Panc1 (cell line): Measurements from ENCODE around the gene C19orf12. TPM values are rescaled to one million over a fixed set of nuclear protein-coding genes. Genes with fewer than 3 reads are reported as not detected.
A peak's percentile ranks its signal among the peaks of the same experiment; 100 is the strongest.

Source experiments
- ATAC-seq: fragments of 200-7000 bp; cut with Tn5 transposase; 2 replicates; pipeline ENCODE4 v1.9.1; 2020; ENCODE audit warnings: mild to moderate bottlenecking, moderate library complexity
- BruUV-seq: library from RNA; stranded (reverse); fragments of 400-500 nt; replicated peaks from 2 replicates; lab custom pipeline; 2021; lab: Mats Ljungman, UMichigan
- CTCF ChIA-PET: fragments of 300-600 bp; sonication (Branson Sonifier 250); formaldehyde crosslinking; loops from one replicate; lab custom pipeline; 2022; ENCODE audit warnings: antibody characterized with exemption; lab: Charles Lee
- POLR2A ChIA-PET: fragments of 300-600 bp; sonication (Branson Sonifier 250); formaldehyde crosslinking; loops from one replicate; lab custom pipeline; 2022; ENCODE audit warnings: antibody characterized with exemption; lab: Charles Lee
- DNase-seq: peaks from one replicate; pipeline ENCODE4 v3.0.0-alpha.2; 2010; ENCODE audit warnings: low read depth, low spot score
- H3K27ac ChIP-seq: 2 replicates; pipeline ENCODE4 v1.5.1; 2011; ENCODE audit warnings: mild to moderate bottlenecking, low read length, inconsistent platforms
- H3K27me3 ChIP-seq: fragments of 200-500 bp; sonication (Bioruptor generic); 2 replicates; pipeline ENCODE4 v1.6.0; 2014; ENCODE audit warnings: low read length, inconsistent platforms; ENCODE audit not compliant: control insufficient read depth, insufficient read depth
- H3K36me3 ChIP-seq: fragments of 200-500 bp; sonication (Bioruptor generic); 2 replicates; pipeline ENCODE4 v1.5.1; 2014; ENCODE audit warnings: inconsistent platforms, mild to moderate bottlenecking, low read length, moderate library complexity; ENCODE audit not compliant: control insufficient read depth, insufficient read depth
- H3K4me1 ChIP-seq: 2 replicates; pipeline ENCODE4 v1.5.1; 2011; ENCODE audit warnings: inconsistent platforms, mild to moderate bottlenecking, low read length, moderate library complexity; ENCODE audit not compliant: control insufficient read depth, insufficient read depth
- H3K4me3 ChIP-seq, 2 experiments: 2 replicates each; pipeline ENCODE4 v1.5.1; 2011 to 2012; ENCODE audit warnings: low read depth in 2 of 2, low read length in 2 of 2, mild to moderate bottlenecking in 2 of 2, inconsistent platforms in 1 of 2, moderate library complexity in 1 of 2
- H3K9me3 ChIP-seq: fragments of 200-500 bp; sonication (Bioruptor generic); 2 replicates; pipeline ENCODE4 v1.5.1; 2014; ENCODE audit warnings: low read depth, mild to moderate bottlenecking, inconsistent platforms, low read length, moderate library complexity; ENCODE audit not compliant: control insufficient read depth, insufficient read depth
- CTCF ChIP-seq: fragments of 450-650 bp; IDR thresholded peaks from 2 replicates; pipeline ENCODE4 v1.5.1; 2017; ENCODE audit warnings: mild to moderate bottlenecking
- POLR2AphosphoS5 ChIP-seq: IDR thresholded peaks from 2 replicates; pipeline ENCODE4 v1.6.1; 2012; ENCODE audit warnings: mild to moderate bottlenecking, low read depth, low read length, moderate library complexity
- SIN3A ChIP-seq: IDR thresholded peaks from 2 replicates; pipeline ENCODE4 v1.6.1; 2012; ENCODE audit warnings: low read depth, mild to moderate bottlenecking, low read length, moderate library complexity, borderline replicate concordance; ENCODE audit not compliant: insufficient read depth
- TCF7L2 ChIP-seq: IDR thresholded peaks from 2 replicates; pipeline ENCODE4 v1.6.1; 2011; ENCODE audit warnings: mild to moderate bottlenecking, low read depth, low read length, inconsistent platforms
- in situ Hi-C: cut with HindIII; loops from 2 replicates; pipeline ENCODE4 v1.10.0; 2016; ENCODE audit warnings: low sequenced_read_pairs, low pct_unique_long_range_greater_than_20kb
- intact Hi-C: fragments of 100-400 bp; cut with micrococcal nuclease; formaldehyde crosslinking; loops from one replicate; pipeline ENCODE4 v1.10.0; 2022; ENCODE audit not compliant: unreplicated experiment
- total RNA-seq: library from RNA; stranded (reverse); gene quantifications from one replicate; pipeline ENCODE4 v1.2.1, GENCODE V29; 2021; ENCODE audit not compliant: unreplicated experiment
- TF ChIP-seq, protein P1 (sequence below), 2 experiments: IDR thresholded peaks; 2 replicates each; pipeline ENCODE4 v1.6.1; 2011 to 2012; ENCODE audit warnings: low read depth in 2 of 2, control low read depth in 1 of 2, low read length in 1 of 2, mild to moderate bottlenecking in 1 of 2, moderate library complexity in 1 of 2; ENCODE audit not compliant: insufficient read depth in 1 of 2

Gene C19orf12
- total RNA-seq, 1 experiment from 2014 or later: 43.4 TPM

- no peak for DNase-seq
- H3K9me3 ChIP-seq: no peaks in the 10 kb centered on the region
- ATAC-seq: peak; percentile 26; the same call in 1 of the 2 replicates
- H3K4me3 ChIP-seq: no peak overlapping the region
- BruUV-seq: no TSS peak
- no peak overlapping the region for H3K27ac ChIP-seq
- H3K36me3 ChIP-seq: no peaks in the 10 kb centered on the region
- TF ChIP-seq, protein P1, sequence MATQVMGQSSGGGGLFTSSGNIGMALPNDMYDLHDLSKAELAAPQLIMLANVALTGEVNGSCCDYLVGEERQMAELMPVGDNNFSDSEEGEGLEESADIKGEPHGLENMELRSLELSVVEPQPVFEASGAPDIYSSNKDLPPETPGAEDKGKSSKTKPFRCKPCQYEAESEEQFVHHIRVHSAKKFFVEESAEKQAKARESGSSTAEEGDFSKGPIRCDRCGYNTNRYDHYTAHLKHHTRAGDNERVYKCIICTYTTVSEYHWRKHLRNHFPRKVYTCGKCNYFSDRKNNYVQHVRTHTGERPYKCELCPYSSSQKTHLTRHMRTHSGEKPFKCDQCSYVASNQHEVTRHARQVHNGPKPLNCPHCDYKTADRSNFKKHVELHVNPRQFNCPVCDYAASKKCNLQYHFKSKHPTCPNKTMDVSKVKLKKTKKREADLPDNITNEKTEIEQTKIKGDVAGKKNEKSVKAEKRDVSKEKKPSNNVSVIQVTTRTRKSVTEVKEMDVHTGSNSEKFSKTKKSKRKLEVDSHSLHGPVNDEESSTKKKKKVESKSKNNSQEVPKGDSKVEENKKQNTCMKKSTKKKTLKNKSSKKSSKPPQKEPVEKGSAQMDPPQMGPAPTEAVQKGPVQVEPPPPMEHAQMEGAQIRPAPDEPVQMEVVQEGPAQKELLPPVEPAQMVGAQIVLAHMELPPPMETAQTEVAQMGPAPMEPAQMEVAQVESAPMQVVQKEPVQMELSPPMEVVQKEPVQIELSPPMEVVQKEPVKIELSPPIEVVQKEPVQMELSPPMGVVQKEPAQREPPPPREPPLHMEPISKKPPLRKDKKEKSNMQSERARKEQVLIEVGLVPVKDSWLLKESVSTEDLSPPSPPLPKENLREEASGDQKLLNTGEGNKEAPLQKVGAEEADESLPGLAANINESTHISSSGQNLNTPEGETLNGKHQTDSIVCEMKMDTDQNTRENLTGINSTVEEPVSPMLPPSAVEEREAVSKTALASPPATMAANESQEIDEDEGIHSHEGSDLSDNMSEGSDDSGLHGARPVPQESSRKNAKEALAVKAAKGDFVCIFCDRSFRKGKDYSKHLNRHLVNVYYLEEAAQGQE (IDR thresholded peaks at IDR 0.05; ENCODE audit: insufficient read depth in 1 of 2, low read depth in 2 of 2, low read length in 1 of 2): no peak
- TF ChIP-seq SIN3A (no peak), CTCF (no peak), TCF7L2 (no peak), POLR2AphosphoS5 (no peak)
- CTCF ChIA-PET: no interaction called here
- intact Hi-C loops (no loop called here), in situ Hi-C loops (no loop called here)
- POLR2A ChIA-PET: no interaction called here
- H3K27me3 ChIP-seq: no peaks in the 10 kb centered on the region
- no peaks in the 10 kb centered on the region for H3K4me1 ChIP-seq
Measured at GRCh38 chr19:29700498-29700897, 14.6 kb downstream of the C19orf12 start.

- in situ Hi-C loops (no loop called here), intact Hi-C loops (no loop called here)
- ChIA-PET CTCF (no interaction called here), POLR2A (no interaction called here)
- TF ChIP-seq POLR2AphosphoS5: no peak
- TF ChIP-seq, protein P1 (IDR thresholded peaks at IDR 0.05; ENCODE audit: insufficient read depth in 1 of 2, low read depth in 2 of 2, low read length in 1 of 2): no peak
- no peak for TF ChIP-seq TCF7L2
- no peak for TF ChIP-seq SIN3A
- Histone ChIP-seq H3K4me3 (no peak overlapping the region), H3K27me3 (no peaks in the 10 kb centered on the region), H3K36me3 (no peaks in the 10 kb centered on the region), H3K4me1 (no peaks in the 10 kb centered on the region), H3K9me3 (no peaks in the 10 kb centered on the region), H3K27ac (no peak overlapping the region)
- DNase-seq (no peak), ATAC-seq (no peak)
- no TSS peak for BruUV-seq
Measured at GRCh38 chr19:29699861-29700260, 15.2 kb downstream of the C19orf12 start.
